GM12864 (cell line): ENCODE measurements around the gene EFCAB12.
A peak's percentile ranks its signal among the peaks of the same experiment; 100 is the strongest.

Source experiments
- DNase-seq: peaks from one replicate; pipeline ENCODE4 v3.0.0-alpha.2; 2011; ENCODE audit warnings: low read depth
- H3K4me3 ChIP-seq: 2 replicates; pipeline ENCODE4 v1.5.1; 2011; ENCODE audit warnings: mild to moderate bottlenecking, low read depth, low read length, control low read depth
- CTCF ChIP-seq: IDR thresholded peaks from 2 replicates; pipeline ENCODE4 v1.5.1; 2011; ENCODE audit warnings: low read depth, mild to moderate bottlenecking, moderate library complexity, low read length, control low read depth, inconsistent platforms; ENCODE audit errors: missing control alignments

The EFCAB12 gene

GRCh38 chr3:129429602-129430001 lies 1.2 kb upstream of the EFCAB12 start:
- H3K4me3 ChIP-seq, result no peak overlapping the region
- TF ChIP-seq CTCF, result no peak
- no peak for DNase-seq

GRCh38 chr3:129429080-129429451 lies 630 bp upstream of the EFCAB12 start:
- DNase-seq, result no peak
- H3K4me3 ChIP-seq, result no peak overlapping the region; the same call in 1 of the 2 replicates
- no peak for TF ChIP-seq CTCF

GRCh38 chr3:129428007-129428375 lies 445 bp downstream of the EFCAB12 start:
- no peak for DNase-seq
- peak overlapping the region; percentile 30 for H3K4me3 ChIP-seq
- TF ChIP-seq CTCF, result no peak

- no peak overlapping the region for H3K4me3 ChIP-seq
- no peak for DNase-seq
- TF ChIP-seq CTCF, result no peak
Observed at GRCh38 chr3:129425619-129426018, 2.8 kb downstream of the EFCAB12 start.

GRCh38 chr3:129425213-129425612 lies 3.2 kb downstream of the EFCAB12 start:
- no peak overlapping the region; the same call in 1 of the 2 replicates for H3K4me3 ChIP-seq
- TF ChIP-seq CTCF, result no peak

GRCh38 chr3:129424185-129424841 lies 4.1 kb downstream of the EFCAB12 start:
- DNase-seq, result peak; percentile 91
- no peak overlapping the region; the same call in 1 of the 2 replicates for H3K4me3 ChIP-seq
- no peak for TF ChIP-seq CTCF

More at GRCh38 chr3:129425213-129425612, 3.2 kb downstream of the EFCAB12 start:
- no peak for DNase-seq

GRCh38 chr3:129422897-129423296 lies 5.5 kb downstream of the EFCAB12 start:
- no peak for TF ChIP-seq CTCF
- DNase-seq, result no peak
- no peak overlapping the region for H3K4me3 ChIP-seq
